Measurements from ENCODE around the gene DAPP1. TPM values are rescaled to one million over a fixed set of nuclear protein-coding genes. Genes with fewer than 3 reads are reported as not detected.
"Not testable (repeated sequence)": the region's sequence is repeated elsewhere in the genome, so short reads cannot be mapped to it uniquely, and the experiment has no call there.

Gene DAPP1
- 1 to 10 TPM in 2 of 4 donors, under 1 TPM in 2; 0.97 to 1.4 (median 1.1) TPM for polyA plus RNA-seq (ENCODE audit: insufficient read length in 4 of 4)

DNA sequence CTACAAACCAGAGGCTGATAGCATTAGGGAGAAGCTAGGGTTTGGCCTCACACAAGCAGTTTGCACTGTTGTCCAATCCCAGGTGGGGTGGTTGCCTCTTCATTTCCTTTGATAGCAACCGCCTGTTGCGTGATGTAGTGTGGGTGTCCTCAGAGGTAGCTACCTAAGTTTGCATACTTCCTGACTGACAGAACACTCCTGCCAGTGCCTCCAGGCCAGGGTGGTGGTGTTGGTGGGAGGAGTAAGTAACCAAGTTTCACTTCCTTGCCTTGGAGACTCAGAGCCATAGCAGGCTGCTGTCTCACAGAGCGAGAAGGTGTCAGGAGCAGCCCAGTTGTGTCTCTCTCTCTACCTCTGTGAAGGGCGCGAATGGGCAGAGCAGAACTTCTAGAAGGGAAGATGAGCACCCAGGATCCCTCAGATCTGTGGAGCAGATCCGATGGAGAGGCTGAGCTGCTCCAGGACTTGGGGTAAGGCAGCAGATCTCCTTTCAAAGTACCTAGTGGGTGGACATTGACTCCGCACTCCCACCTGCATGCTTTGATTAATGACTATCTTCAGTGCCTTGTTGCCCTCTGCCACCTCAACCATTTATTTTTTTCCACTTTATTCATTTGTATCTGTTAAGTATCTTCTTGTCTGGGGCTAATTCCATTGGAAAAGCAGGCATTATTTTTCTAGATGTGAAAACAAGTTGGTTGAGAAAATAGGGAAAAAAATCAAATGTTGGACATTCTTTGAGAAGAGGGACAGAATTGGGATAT lies at the start of gene DAPP1:
TSS of gene DAPP1 (plus strand) at position 283 of the 764 bp plus-strand sequence. CDS start at position 370, 87 bp downstream.
- no peak for DNase-seq (ENCODE audit: low read depth in 4 of 4, low spot score in 2 of 4)

GRCh38 chr4:99770842-99771241 lies 45.8 kb upstream of the DAPP1 start:
- DNase-seq (ENCODE audit: low read depth in 4 of 4, low spot score in 2 of 4): not testable (repeated sequence)

DNA sequence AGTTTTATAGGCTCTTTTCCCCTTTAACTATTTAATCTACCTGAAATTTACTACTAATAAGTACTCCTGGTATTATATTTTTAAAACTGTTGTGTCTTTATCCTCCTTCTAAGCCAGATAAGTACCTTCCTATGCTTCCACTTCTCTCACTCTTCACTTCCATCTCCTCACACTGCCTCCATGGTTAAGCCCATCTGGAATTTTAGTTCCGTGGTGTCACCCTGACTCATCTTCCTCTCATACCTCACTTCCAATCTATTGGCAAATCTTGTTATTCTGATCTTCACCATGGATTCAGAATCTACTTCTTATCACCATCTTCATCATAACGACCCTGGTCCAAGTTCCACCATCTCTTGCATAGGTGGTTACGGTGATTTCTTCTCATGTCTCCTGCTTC lies 32.7 kb upstream of the DAPP1 start:
- DNase-seq (ENCODE audit: low read depth in 4 of 4, low spot score in 2 of 4): no peak

DNA sequence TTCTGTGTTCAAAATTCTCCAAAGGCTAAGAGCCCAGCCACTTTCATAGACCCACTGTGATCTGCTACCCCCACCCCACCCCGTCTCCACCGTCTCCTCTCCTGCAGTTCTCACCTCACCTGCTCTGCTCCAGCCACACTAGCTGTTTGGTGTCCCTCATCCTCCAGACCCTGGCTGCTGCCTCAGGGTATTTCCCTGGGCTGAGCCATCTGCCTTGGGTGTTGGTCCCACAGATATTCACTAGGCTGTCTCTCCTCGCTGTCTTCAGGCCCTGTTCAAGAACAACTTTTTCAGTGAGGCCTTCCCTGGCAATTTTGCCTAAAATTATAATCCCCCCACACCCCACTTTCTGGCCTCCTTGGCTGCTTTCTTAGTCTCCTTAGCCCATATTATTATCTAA lies 31.8 kb upstream of the DAPP1 start:
- no peak for DNase-seq (ENCODE audit: low read depth in 4 of 4, low spot score in 2 of 4)

DNA sequence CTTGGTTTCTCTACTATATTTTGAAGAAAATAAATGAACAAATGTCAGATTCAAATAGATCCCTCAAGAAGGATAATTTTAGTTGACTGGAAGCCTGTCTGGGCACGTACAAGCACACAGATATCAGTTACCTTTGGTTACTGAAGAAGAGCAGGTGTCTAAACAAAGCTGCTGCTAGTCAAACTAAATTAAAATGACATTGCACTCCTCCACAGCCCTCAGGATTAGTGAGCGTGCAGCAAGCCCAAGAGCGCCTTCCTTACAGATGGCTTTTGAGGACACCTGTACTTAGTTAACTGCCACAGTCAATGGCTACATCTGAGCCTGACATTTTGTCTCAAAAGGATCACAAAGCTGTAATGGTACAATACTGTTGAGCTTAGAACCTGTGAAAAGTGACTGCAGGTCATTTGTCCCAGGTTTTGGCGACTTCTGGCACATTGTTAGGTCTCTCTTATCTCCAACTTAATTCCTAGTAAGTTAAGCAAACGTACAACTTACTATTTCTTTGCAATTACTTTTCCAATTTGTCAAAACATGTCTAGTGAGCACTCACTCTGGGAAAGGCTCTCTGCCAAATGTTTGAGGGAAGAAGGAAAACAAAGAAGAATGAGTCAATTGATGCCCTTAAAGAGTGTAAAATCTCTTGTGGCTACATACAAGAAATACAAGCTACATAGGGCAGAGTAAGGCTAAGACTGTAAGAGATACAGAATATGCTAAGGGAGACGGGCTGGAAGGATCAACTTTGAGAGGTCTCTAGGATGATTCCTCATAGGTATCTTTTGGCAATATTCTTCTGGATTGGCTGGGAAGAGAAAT lies 25.6 kb upstream of the DAPP1 start:
- DNase-seq (ENCODE audit: low read depth in 4 of 4, low spot score in 2 of 4): no peak

DNA sequence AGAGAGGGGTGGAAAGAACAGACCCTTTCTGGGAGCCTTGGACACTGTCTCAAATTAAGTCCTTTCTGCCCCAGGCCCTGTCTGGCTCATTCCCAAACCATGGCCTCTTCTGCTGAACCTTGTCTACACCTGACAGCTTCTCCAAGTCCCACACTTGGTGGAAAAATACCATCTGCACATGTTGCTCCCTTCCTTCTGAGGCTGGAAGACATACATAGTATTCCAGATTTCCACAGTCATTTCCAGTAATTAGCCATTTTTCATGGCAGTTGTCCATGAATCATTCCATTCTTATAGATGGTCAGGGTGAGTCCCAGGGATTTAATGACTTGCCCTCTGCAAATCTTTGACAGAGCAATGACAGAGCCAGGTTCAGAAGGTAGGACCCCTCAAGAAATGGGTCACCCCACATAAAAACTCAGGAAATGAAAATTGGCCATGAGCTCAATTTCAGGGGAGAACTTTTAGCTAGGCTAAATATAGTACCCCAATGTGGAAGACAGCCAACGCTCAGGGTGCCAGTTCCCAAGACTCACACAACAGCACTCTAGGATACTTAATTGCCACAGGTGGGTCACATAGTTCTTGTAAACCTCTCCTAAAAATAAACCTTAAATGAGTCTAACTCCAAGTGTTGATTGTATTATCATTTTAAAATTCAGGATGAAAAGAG lies 16.2 kb upstream of the DAPP1 start:
- DNase-seq (ENCODE audit: low read depth in 4 of 4, low spot score in 2 of 4): no peak

DNA sequence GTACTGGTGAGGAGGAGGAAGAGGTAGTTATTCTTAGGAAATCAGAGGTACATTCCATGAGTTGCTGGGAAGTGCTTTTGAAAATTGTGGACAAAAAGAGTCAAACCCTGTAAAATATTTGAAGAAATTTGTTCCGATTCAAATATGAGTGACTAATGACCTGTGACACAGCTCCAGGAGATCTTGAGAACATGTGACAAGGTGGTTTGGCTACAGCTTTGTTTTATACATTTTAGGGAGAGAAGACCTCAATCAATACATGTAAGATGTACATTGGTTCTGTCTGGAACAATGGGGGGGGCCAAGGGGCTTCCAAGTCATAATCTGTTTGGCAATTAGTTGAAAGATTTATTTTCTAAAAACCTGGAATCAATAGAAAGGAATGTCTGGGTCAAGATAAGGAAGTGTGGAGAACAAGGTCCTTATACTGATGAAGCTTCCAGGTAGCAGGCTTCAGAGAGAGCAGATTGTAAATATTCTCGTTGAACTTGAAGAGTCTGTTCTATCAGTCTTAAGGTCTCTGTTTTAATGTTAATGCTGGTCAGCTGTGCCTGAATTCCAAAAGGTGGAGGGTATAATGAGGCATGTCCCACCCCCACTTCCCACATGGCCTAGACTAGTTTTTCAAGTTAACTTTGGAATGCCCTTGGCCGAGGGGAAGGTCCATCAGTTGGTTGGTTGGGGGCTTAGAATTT lies 15.5 kb upstream of the DAPP1 start:
- DNase-seq (ENCODE audit: low read depth in 4 of 4, low spot score in 2 of 4): no peak

- DNase-seq (ENCODE audit: low read depth in 4 of 4, low spot score in 2 of 4): no peak
Measured at GRCh38 chr4:99803566-99804101, 13.0 kb upstream of the DAPP1 start.

GRCh38 chr4:99806545-99806944 lies 10.1 kb upstream of the DAPP1 start:
- no peak for DNase-seq (ENCODE audit: low read depth in 4 of 4, low spot score in 2 of 4)

- no peak for DNase-seq (ENCODE audit: low read depth in 4 of 4, low spot score in 2 of 4)
Measured at GRCh38 chr4:99807666-99808065, 9.0 kb upstream of the DAPP1 start.

DNA sequence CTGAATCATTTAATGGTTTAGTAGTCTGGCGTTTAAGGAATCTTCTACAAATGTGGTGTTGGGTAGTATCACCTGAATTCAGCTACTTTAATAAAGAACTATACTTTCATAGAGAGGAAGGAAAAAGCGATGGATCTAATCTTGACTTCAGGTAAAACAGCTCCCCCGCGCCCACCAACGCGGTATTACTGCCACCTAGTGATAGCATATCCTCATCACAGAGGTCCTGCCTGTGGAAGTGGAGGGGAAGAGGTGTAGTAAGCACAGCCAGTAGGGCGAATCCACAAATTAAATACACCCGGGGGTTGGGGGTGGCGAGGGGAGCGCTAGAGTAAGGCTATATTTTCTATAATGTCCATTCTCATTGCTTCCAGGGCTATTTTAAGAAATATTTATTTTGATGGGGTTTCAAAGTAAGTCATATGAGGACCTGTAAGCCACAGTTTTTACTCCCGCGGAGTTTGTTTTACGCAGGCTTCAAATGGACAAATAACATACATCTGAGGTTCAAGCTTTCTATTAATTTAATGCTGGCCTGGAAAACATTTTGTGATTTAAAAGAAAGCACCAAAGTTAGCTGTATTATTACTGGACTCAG lies 8.3 kb upstream of the DAPP1 start:
- DNase-seq (ENCODE audit: low read depth in 4 of 4, low spot score in 2 of 4): no peak

DNA sequence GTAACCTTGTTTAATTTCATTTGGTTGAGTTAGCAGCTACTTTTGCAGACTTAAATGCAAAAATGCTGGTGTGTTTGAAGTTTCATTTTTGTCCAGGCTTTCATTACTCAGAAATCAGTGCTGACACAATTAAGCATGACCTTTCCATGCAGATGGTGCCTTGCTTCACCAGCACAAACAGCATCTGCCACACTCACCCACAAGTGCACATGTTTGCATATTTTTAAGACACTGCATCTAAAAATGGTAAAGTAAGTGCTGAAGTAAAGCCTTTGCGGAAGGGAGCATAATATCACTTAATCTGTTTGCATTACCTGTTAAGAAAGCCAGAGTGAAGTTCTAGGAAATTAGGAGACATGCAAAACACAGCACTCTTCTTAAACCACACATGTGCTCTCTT lies 7.3 kb upstream of the DAPP1 start:
- DNase-seq (ENCODE audit: low read depth in 4 of 4, low spot score in 2 of 4): no peak

GRCh38 chr4:99810536-99810935 lies 6.1 kb upstream of the DAPP1 start:
- no peak for DNase-seq (ENCODE audit: low read depth in 4 of 4, low spot score in 2 of 4)

DNA sequence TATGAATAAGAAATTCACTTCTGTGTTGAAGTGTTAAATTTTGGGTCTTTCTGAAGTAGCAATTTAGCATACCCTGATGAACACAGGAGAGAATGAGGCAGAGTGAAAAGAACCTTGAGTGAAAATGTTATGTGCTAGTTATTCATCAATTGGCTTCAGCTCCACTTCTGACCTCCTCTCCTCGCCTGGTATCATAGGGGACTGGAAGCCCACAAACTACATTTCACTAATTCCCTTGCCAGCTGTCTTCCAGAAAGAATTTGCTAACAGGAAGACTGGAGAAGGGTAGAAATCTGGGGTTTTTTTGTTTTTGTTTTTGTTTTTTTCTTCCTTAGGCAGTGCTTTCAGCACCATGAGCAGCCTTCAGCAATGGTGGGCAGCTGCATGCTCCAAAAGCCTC lies 5.5 kb upstream of the DAPP1 start:
- no peak for DNase-seq (ENCODE audit: low read depth in 4 of 4, low spot score in 2 of 4)

DNA sequence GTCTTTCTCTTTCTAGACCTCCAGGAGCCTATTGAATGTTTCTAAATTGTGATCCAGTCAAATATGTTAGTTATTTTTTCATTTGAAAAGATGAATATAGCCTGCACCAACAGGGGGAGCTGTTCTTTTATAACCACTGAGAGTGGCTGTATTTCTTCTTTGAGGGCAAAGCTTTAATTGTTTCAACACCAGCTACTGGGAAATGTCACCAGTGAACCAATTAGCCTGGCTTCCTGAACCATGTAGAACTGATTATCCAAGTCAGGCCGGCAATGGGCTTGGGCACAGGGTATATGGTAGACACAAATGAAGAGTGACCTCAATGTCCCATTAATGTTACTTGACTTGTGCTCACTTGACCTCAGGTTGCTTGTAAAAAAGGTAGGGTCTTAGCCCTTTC lies 4.8 kb upstream of the DAPP1 start:
- no peak for DNase-seq (ENCODE audit: low read depth in 4 of 4, low spot score in 2 of 4)

GRCh38 chr4:99815597-99816011 lies 1.0 kb upstream of the DAPP1 start:
- DNase-seq (ENCODE audit: low read depth in 4 of 4, low spot score in 2 of 4): no peak

- no peak for DNase-seq (ENCODE audit: low read depth in 4 of 4, low spot score in 2 of 4)
Measured at GRCh38 chr4:99817309-99817890, 773 bp downstream of the DAPP1 start.

DNA sequence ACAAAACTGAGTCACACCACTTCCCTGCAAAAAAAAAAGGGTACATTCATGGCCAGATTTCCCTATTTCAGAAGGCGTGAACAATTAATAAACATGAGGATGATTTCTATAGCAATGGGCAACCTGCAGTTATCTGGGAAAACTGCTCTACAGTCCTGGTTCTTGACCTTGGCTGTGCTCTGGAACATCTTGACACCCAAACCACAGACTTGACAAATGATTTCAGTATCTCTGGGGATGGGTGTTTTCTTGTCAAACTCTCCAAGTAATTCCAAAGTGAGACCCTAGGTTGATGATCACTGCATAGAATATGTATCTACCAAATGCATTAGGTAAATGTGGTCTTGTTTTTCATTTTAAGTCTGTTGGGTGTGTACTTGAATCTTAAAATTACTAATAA lies 2.0 kb downstream of the DAPP1 start:
- DNase-seq (ENCODE audit: low read depth in 4 of 4, low spot score in 2 of 4): no peak

- no peak for DNase-seq (ENCODE audit: low read depth in 4 of 4, low spot score in 2 of 4)
Measured at GRCh38 chr4:99821918-99822503, 5.4 kb downstream of the DAPP1 start.
